WI38 (cell line): Measurements from ENCODE around the gene ABCA4.

Experiments used
- H3K4me3 ChIP-seq: 2 replicates; pipeline ENCODE4 v1.5.1; 2011; ENCODE audit warnings: low read depth, mild to moderate bottlenecking, control low read depth, low read length
- TF ChIP-seq, protein P1 (sequence below): IDR thresholded peaks from 2 replicates; pipeline ENCODE4 v1.5.1; 2012; ENCODE audit warnings: low read depth, mild to moderate bottlenecking, control low read depth, low read length

ABCA4 gene

GRCh38 chr1:94024104-94024792 is 96.7 kb downstream of the ABCA4 start:
- TF ChIP-seq, protein P1, sequence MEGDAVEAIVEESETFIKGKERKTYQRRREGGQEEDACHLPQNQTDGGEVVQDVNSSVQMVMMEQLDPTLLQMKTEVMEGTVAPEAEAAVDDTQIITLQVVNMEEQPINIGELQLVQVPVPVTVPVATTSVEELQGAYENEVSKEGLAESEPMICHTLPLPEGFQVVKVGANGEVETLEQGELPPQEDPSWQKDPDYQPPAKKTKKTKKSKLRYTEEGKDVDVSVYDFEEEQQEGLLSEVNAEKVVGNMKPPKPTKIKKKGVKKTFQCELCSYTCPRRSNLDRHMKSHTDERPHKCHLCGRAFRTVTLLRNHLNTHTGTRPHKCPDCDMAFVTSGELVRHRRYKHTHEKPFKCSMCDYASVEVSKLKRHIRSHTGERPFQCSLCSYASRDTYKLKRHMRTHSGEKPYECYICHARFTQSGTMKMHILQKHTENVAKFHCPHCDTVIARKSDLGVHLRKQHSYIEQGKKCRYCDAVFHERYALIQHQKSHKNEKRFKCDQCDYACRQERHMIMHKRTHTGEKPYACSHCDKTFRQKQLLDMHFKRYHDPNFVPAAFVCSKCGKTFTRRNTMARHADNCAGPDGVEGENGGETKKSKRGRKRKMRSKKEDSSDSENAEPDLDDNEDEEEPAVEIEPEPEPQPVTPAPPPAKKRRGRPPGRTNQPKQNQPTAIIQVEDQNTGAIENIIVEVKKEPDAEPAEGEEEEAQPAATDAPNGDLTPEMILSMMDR: no peak
- H3K4me3 ChIP-seq: no peak overlapping the region

DNA sequence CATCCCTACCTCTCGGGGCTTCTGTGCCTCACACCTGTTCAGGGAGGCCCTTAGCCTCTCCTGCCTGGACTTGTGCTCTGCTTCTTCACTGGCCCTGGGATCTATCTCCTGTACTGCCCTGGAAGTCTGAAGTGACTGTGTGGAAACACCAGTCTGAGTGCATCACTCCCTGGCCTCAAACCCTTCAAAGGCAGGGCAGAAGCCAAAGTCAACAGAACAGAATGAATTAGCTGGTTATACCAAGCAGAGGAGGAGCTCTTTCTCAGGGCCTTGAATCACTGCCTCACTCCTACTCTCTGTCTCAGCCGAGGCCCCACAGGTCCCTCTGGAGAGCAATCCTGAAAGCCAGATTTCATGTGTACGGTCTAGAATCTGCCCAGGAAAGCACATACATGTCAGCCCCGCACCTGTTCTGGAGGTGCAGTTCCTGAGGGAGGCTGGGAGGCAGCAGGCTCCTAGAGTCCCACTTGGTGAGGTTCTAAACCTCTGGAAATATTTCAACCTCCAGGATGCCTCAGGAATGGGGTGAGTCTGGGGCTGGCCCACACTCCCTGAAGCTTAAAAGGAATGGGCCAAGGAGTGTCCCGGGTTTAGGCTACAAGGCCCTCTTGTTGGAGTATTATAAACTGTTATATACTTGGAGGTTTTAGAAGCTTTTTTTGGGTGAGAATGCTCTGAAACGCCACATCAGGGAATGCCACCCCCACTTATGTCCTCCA is 98.3 kb downstream of the ABCA4 start:
- no peak overlapping the region for H3K4me3 ChIP-seq
- TF ChIP-seq, protein P1: no peak

DNA sequence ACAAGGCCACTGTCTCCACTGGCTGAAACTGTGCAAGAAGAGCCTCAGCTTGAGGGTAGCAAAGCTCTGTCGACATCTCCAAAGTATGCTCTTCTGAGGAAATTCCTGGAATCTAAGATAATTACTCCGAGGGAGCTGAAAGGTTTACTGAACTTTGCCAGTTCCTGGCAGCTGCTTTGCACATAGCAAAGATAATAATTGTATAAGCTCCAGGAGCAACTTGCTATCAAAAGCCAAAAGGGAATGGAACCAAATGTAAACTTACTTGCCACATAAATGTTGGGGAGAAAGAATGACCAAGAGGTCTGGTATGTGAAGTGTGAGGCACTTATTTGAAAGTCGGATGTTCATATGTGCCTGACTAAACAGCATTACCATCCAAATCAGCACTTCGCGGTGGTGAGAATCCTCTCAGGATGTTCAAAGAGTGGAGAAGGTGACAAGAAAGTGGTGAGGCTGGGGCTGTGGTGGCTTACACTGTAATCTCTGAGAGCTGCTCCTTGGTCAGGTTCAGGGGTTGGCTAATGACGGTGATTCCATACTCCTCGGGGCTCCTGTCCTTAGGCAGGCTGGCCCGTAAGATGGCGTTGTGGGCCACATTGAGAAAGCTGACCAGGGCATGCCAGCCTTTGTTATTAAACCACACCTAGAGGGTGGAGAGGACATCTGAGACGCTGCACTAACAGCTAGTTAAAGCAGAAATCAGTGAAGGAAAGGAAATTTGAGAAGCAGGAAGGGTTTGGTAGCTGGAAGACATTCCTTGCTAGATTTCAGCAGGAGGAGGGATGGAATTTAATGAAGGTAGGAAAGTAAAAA is 100.0 kb downstream of the ABCA4 start:
- TF ChIP-seq, protein P1: no peak
- H3K4me3 ChIP-seq: no peak overlapping the region

- TF ChIP-seq, protein P1: no peak
- H3K4me3 ChIP-seq: no peak overlapping the region
Observed at GRCh38 chr1:94019327-94019726, 101.6 kb downstream of the ABCA4 start.

DNA sequence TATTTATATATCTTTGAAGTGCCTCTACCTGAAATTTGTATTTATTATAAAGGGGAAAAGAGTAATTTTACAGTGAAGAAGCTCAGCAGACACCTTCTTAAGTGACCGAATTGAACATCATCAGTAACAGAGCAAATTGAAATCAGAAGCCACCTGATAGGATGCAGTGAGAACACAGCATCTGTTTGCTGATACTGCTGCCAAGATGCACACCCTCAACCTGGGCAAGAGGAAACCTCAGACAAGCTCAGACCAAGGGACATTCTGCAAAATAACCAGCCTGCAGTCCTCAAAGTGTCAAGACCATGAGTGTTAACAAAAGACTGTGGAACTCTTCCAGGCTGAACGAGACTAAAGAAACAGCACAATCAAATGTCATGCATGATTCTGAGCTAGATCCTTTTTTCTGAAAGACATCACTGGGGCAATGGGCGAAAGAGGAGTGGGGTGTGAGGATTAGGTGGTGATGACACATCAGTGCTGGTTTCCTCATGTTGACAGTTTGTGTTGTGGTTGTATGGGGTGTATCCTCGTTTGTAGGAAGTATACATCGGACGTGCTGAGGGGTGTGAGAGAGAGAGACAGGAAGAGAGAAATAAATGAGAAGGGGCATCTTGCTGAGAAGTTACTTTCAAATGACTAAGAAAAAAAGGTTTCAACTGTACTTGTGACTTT is 103.7 kb downstream of the ABCA4 start:
- TF ChIP-seq, protein P1: no peak

DNA sequence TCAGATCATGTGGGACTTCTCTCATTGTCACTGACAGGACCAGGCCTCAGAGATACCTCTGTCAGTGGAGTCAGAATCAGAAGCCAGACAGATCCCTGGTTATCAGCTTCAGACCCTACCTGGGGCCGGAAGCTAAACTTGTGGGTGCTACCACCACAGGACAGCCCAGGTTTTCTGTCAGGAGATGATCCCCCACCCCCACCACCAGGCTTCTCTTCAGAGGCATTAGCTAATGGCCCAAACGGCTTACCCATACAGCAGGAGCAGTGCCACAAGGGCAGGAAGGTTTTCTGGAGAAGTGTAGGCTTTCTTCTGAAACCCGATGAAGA is 105.5 kb downstream of the ABCA4 start:
- no peak overlapping the region for H3K4me3 ChIP-seq
- TF ChIP-seq, protein P1: no peak

More for the DNA sequence above, 103.7 kb downstream of the ABCA4 start:
- H3K4me3 ChIP-seq: no peak overlapping the region
